Measurements from ENCODE around the gene MRPL12.
"Not testable (repeated sequence)": the region's sequence is repeated elsewhere in the genome, so short reads cannot be mapped to it uniquely, and the experiment has no call there.

Gene MRPL12

DNA sequence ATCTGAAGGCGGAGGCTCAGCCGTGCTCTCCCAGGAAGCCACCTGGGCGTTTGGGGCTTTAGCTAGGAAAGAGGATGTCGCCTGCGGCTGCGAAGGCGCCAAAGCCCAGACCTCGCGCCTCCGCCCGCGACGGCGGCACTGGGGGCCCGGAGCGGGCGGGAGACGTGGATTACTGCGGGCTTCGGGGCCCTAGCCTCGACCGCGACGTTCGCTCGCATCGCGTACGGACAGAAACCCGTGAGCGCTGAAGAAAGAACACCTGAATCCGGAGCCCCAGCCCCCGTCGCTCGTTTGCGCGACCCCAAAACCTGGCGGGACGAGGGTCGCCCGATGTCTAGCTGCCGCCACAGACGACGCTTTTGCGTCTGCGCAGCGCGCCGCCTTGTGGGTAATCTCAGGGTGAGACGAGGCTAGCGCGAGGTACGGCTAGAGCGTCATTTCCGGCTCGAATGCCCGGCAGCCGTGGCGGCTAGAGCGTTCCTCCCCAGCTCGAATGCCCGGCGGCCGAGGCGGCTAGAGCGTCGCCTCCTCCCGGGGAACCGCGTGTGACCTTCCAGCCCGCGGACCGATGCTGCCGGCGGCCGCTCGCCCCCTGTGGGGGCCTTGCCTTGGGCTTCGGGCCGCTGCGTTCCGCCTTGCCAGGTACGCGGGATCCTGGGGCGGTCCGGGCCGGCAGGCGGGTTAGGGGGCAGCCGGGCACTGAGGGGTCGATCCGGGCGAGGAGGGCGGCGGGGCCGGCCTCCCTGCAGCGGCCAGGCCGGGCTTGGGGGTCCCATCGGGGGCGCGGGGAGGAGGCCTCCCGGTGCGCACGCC is at the start of gene MRPL12:
Gene MRPL12, plus strand, starts transcription at position 434 of the 813 bp plus-strand sequence. Its CDS starts 135 bp downstream, at position 569.
- DNase-seq = peak; percentile 82

DNA sequence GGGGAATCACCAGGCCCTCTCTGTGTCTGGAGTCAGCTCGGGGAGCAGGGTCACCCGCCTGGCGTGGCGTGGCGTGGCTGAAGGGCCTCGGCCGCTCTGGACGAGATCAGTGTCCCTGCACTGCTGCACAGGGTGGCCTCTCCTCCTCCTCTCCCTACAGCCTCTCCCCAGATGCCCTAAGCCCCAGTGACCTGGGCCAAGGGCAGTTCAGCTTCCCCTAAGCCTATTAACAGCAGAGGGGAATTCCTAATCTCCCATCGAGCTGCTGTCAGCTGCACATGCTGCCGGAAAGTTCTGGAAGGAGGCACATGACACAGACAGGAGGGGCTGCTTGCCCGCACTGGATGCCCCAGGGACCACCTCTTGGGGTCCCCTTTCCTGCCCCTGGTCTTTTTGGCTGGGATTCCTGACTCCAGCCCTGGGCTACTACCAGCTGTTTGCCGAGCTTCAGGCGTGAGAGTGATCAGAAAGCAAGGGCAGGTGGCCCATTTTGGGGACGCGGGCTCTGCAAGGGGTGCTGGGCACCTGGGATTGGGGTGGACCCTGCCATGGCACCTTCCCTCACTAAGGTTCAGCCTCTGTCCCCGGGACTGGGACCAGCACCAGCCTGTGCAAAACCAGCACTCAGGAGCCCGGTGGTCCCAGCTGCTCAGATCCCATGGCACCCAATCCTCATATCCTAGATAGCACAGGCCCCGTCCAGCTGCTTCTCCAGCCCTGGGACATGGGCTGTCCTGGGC is 47.6 kb upstream of the MRPL12 start:
- no peak for DNase-seq

DNA sequence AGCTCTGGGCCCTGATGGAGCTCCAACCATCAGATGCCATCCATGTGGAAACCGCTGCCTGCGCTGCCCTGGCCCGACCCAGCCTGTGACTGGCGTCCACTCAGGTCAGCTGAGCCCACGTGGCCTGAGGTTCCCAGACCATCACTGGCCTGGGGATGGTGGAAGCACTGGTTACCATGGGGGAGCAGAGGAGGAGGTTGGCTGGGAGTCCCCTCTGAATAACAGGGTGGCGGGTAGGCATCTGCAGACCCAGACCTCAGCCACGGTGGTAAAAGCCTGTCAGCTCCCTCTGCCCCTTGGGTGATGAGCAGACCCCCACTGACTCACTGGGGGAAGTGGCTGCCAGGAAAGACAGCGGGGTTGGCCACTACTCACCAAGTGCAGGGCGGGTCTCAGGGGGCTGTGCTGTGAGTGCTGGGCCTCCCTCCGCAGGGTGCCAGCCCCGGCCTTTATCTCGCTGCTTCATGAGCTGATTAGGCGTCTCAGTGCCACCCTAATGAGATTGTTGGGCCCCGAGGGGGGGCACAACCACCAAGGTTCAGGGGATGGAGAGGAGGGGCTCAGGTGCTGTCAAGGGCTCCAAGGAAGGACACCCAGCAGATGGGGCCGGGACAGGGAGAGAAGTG is 46.9 kb upstream of the MRPL12 start, which contains the start of gene PDE6G:
Gene PDE6G, minus strand, starts transcription at position 425 of the 626 bp plus-strand sequence. CDS start 3,237 bp downstream, outside the sequence.
- DNase-seq = no peak

DNA sequence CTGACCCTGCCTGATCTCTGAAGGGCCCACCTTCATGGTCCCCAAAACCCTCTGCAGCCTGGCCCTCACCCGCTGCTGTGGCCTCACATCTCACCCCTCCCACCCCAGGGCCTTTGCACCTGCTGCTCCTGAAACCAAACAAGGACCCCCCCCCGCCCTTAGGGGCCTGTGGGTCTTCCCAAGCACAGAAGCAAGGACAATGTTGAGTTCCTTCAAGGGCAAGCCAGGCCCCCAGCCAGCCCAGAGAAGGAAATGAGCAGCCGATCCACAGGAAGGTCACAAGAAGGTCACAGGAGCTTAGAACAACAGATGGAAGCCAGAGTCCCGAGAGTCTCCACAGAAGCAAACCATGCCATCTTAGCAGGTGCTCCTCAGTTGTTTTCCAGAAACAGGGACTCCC is 46.3 kb upstream of the MRPL12 start:
- DNase-seq = no peak

DNA sequence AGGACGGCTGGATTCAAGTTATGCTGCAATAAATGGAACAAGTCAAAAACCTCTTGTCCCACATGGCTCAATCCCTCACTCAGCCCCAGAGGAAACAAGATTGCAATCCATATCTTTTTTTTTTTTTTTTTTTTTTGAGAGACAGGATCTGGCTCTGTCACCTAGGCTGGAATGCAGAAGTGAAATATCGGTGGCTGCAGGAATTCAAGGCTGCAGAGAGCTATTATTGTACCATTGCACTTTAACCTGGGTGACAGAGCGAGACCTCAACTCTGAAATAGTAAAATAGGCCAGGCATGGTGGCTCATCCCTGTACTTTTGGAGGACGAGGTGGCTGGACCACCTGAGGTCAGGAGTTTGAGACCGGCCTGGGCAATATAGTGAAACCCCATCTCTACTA is 44.1 kb upstream of the MRPL12 start:
- no peak for DNase-seq

DNA sequence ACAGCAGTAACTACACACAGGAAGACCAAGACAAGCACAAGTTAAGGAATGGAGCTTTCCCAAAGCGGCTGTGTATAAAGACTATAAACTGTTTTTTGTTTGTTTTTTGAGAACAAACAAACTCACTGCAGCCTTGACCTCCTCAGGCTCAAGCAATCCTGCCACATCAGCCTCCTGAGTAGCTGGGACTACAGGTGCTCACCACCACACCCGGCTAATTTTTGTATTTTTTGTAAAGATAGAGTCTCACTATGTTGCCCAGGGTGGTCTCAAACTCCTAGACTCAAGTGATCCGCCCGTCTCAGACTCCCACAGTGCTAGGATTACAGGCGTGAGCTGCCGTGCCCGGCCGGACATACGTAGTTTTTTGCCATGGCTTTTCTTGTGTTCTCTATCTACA is 42.7 kb upstream of the MRPL12 start:
- DNase-seq = no peak

DNA sequence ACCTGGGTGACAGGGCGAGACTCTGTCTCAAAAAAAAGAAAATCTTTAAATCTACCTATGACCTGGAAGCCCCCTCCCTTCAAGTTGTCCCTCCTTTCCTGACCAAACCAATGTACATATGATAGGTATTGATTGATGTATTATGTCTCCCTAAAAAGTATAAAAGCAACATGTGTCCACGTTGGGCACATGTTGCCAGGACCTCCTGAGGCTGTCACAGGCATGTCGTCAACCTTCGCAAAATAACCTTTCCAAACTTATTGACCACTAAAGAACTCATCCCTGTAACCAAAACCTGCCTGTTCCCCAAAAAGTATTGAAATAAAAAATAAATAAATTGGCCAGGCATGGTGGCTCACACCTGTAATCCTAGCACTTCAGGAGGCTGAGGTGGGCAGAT is 41.2 kb upstream of the MRPL12 start:
- no peak for DNase-seq

DNA sequence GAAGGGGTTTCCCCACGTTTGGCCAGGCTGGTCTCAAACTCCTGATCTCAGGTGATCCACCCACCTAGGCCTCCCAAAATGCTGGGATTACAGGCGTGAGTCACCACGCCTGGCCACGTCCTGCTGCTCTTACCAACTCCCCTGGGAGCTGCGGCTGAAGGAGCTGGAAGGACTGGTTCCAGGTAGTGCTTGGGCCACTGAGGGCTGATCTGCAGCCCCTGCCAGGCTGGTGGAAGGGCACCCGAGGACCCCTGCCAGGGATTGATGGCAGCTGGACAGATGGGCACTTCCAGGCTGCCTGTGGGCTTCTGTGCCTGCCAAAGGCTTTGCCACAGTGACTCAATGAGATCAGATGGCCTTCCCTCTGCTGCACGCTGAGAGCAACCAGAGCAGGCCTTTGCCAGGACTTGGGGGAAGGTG is 39.1 kb upstream of the MRPL12 start:
- no peak for DNase-seq

DNA sequence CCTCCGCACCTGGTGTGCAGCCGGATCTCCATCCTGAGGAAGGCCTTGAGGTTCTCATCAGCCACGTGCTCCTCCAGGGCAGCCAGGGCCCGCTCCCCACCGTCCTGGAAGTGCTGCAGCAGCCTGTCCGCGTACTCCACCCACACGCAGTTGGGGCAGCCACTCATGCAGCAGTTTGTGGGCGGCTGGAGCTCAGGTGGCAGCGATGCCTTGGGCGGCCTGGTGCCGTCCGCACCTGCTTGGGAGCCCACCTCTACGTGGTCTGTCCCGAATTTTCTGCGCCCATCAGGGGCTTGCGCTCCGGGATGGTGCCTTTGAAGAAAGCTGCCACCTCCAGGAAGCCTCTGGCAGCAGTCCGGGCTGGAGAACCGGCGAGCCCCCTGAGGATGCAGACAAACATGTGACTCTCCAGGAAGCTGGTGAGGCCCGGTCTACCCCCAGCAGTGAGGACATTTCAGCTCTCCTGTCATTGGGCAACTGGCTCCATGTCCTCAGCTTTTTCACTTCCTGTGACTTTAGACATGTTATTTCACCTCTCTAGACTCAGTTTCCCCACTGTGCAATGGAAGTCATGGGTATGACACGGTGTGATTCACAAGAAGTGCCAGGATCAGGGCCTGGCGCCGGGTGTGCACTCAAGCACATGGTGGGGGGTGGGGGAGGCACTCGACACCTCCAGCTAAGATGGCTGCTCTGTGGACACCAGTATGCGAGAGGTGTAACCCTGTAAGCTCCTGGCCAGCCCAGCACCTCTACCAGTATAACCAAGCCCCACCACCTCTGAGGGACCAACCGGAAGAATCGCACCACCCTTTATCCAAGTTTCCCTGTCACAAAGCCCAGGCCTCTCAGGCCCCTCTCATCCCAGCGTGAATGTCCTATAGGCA is 37.7 kb upstream of the MRPL12 start:
- peak; percentile 15 for DNase-seq

DNA sequence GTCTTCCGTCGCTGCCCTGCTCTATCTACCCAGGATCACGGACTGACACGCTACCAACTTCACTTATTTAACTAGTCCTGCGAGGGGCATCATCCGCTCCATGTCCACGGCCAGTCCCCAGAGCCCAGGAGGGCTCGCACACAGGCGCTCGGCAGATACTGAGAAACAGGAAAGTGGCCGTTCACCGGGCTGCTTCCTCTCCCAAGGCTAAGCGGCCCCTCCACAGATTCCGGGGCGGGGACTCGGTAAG is 37.1 kb upstream of the MRPL12 start:
- DNase-seq = no peak

DNA sequence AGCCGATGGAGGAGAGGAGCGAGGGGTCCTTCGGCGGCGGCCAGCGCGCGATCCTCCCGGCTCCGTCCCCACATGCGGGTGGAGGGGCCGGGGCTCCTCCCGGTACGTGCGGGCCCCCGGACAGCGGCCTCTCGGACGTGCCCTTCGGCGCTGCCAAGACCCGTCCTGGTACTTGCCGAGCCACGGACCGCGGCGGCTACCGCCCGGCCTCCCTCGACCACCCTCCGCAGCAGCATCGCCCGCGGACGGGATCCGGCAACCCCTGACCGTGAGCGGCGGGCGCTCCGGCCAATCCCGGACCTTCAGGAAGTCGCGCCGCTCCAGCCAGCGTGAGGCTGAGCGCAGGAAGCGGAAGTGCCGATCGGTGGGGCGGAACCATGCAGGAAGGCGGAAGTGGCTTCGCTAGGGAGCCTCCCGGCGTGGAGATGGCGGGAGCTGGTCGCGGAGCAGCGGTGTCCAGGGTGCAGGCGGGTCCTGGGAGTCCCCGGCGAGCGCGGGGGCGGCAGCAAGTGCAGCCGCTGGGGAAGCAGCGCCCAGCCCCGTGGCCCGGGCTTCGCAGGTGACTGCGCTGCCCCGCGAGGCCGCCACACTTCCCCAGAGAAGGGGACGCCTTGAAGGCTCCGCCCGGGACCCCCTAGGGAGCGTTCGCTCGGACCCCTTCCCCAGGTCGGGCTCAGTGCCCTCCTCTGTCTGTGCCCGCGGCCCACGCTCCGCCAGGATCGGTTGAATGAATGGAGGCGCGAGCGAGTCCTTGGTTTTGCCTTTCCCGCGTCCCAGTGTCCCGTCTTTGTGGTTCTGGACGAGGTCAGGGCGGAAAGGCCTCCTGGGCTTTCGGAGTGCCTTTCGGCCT is 36.6 kb upstream of the MRPL12 start, which contains the start of the genes CCDC137 and OXLD1:
Gene CCDC137, plus strand, starts transcription at position 396 of the 850 bp plus-strand sequence. Its CDS starts 30 bp downstream, at position 426.
Gene OXLD1, minus strand, starts transcription at position 264 of the 850 bp plus-strand sequence. Its CDS starts 28 bp downstream, at position 236.
- peak; percentile 87 for DNase-seq

DNA sequence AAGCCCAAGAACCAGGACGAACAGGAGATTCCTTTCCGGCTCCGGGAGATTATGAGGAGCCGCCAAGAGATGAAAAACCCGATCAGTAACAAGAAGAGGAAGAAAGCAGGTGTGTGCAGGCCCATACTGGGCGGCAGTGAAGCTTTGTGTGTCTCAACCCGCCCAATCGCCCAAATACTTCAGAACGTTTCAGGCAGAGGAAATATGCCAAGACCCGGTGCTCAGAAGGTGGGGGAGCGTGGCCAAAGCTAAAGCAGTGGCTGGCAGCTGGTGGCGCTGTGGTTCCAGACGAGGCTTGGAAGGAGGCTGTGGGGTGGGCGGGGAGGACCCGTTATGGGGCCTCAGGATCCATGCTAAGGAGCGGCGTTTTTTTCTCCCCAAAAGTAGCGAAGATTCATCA is 35.4 kb upstream of the MRPL12 start:
- DNase-seq = no peak

DNA sequence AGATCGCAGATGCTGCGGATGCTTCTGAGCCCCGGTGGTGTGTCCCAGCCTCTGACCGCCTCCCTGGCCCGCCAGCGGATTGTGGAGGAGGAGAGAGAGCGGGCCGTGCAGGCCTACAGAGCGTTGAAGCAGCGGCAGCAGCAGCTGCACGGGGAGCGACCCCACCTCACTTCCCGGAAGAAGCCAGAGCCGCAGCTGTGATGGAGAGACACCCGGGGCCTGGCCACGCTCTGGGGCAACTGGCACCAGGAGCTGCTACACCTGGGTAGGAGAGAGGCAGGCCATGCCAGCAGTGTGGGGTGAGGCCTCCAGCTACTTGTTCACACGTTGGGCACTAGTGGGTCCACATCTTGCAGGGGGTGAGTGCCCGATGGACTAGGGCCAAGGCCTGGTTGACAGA is 30.7 kb upstream of the MRPL12 start:
- DNase-seq = no peak

DNA sequence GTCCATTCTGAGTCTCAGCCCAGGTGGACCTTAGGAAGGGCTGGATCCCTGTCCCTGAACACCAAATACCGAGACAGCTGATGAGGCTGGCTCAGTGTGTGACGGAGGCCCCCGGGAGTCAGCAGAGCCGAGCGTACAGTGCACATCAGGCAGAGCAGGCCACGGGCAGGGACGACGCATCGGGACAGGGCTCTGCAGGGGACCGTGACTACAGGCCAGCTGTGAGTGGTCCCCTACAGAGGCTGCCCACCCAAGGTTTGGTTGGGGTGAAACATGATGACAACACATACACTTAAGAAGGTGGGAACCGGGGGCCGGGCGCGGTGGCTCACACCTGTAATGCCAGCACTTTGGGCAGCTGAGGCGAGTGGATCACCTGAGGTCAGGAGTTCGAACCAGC is 30.2 kb upstream of the MRPL12 start:
- DNase-seq = no peak

DNA sequence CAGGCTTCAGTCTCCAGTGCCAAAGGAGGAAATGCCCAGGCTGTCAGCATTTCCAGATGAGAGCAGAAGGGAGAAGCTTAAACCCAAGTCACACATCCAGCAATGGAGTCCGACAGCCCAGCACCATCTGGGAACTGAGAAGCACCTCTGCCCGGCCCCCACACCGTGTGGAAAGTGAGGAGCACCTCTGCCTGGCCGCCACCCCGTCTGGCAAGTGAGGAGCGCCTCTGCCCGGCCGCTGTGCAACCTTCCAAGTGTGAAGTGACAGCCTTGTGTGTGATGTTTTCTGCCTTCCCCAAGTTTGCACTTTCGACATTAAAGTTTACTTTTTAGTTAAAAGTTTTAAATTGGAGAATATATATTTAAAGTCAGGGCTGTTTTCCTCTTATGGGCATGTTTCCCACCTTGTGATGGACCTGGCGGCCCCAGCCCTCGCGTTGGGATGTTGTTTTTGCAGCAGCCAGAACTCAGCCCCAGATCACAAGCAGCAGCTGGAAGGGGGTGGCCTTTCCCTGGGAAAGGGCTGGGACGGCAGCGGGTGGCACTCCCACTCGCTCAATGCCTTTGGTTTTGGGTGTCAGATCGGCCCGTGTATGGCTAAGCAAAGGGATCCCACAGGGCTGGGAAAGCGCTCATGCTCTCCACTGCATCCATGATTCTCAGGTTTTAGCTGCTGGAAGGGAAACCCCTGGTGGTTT is 29.5 kb upstream of the MRPL12 start:
- no peak for DNase-seq

DNA sequence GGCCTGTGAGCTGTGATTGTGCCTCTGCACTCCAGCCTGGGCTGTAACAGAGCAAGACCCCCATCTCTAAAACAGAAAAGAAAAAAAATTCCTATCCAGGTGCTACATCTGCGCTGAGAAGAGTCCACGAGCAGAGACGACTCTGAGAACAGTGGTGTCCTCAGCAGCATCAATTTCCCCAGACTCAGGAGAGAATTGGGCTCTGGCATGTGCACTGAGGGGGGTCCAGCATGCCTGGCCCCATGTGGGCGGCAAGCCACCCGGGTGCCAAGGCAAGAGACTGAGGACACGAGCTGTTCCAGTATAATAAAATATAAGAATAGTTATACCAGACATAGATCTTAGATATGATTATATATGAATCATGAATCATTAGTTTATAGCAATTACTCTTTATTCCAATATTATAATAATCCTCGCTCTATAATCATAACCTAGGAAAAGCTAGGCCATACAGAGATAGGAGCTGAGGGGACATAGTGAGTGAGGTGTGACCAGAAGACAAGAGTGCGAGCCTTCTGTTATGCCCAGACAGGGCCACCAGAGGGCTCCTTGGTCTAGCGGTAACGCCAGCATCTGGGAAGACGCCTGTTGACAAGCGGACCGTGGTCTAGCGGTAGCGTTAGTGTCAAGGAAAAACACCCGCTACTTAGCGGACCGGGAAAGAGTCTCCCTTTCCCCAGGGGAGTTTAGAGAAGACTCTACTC is 27.5 kb upstream of the MRPL12 start:
- DNase-seq = not testable (repeated sequence)

DNA sequence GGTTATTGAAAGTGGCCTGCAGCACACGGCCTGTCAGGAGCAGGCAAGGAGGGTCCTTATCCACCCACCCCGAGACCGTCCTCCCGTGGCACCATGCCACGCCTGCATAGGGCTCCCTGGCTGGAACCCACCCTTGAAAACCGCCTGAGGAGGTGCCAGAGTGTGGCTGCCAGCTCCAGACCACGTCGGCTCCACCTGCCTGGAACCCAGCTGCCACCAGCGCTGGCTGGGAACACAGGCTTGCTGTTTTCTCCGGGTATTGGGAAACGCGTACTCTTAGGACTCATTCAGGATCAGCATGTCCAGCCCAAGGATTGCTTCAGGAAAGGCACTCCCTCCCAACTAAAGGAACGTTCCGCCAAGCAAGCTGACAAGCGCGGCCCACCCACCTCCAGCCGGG is 26.3 kb upstream of the MRPL12 start:
- no peak for DNase-seq

DNA sequence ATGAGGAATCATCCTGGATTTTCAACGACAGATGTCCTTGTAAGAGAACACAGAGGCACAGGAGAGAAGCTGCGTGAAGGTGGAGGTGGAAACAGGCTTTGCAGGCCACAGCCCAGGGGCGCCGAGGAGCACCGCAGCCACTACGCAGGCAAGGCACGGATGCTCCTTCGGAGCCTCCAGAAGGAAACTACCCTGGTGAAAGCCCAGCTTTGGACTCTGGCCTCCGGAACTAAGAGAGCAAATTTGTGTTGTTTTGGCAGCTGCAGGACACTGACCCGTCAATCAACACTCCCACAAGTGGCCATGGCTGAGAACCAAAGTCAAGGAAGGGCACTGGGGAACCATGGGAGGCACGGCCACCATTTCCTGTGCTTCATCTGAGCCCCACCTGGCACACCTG is 23.0 kb upstream of the MRPL12 start:
- DNase-seq = no peak

DNA sequence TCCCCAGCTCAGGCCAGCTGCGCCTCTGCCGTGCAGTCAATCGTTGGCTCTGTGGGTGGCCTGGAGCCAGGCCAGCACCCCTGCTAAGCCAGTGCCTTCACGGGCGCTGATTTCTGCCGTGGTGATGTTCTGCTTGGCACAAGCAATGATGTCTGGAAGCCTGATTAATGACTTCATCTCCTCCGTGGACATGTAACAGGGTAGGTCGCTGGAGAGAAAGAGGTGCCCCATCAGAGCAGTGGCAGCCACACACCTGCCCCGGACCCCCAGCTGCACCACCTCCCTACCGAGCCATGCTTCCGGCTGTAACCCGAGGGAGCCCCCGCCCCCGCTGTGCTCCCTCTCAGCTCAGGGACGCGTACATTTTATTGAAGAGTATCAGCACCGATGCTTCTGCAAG is 21.5 kb upstream of the MRPL12 start:
- DNase-seq = peak; percentile 57

DNA sequence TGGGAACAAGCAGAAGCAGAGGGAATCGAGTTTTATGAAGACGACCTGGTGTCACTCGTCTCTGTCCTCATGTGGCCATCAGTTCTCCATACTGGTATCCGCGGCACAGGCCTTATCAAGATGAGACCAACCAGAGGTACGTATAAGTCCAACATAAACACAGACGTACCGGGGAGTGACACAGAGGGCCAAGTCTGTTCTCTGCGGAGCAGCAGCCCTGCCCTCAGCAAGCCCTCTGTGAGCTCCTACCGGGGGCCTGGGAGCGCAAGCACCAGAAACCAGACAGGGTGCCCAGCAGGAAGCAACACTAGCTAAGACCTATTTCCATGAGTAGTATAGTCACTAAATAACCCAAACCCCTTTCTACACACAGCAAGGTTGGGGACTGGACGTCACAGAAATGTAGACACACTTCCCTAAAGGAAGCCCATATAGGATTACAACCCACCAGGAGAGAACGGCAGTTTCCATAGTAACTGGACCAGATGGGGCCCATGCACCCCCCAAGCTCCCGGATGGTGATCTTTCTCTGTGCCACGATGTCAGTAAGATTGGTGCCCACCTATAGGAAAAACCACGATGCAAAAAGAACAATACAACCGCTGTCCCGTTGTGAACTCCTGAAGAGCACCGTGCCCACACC is 20.5 kb upstream of the MRPL12 start:
- no peak for DNase-seq

Data from NCI-H446 treated with DMSO at 0.1 percent for 48 hours (cell line).